ENCODE data around the gene CHCHD1. TPM values are rescaled to one million over a fixed set of nuclear protein-coding genes. Genes with fewer than 3 reads are reported as not detected.
A peak's percentile ranks its signal among the peaks of the same experiment; 100 is the strongest.

Gene CHCHD1
- total and polyA plus RNA-seq, 2 donors (not counting 3 experiments of a cell fraction or from before 2014, with no cell fraction given), result 31.7 to 39.2 TPM

GRCh38 chr10:73743327-73743904, 38.4 kb upstream of the CHCHD1 start:
- dilution Hi-C loops (cut with MboI; ENCODE audit: extremely low pct_ligation_motif_present, low sequenced_read_pairs), result no loop called here
- no peaks in the 10 kb centered on the region for H3K9me3 ChIP-seq (replicated peaks; ENCODE audit: control insufficient read depth, insufficient read depth, low read length)
- no peaks in the 10 kb centered on the region for H3K27me3 ChIP-seq (ENCODE audit: control insufficient read depth in 2 of 2, insufficient read depth in 2 of 2, low read length in 2 of 2)
- H3K9me1 ChIP-seq (replicated peaks; ENCODE audit: control insufficient read depth, extremely low read depth, insufficient read depth, low read length), result no peaks in the 10 kb centered on the region
- peaks cover 36% of the 10 kb centered on the region for H3K79me2 ChIP-seq (ENCODE audit: control insufficient read depth, insufficient read depth, low read length)
- H3K36me3 ChIP-seq (ENCODE audit: control insufficient read depth in 2 of 2, extremely low read depth in 1 of 2, insufficient read depth in 2 of 2, low read length in 2 of 2), result peaks cover 0 to 3% of the 10 kb centered on the region in 2 experiments
- peak overlapping the region; percentile 5 for H2AFZ ChIP-seq (ENCODE audit: low read depth, low read length)
- BruUV-seq (replicated peaks), result no TSS peak
- peak; percentile 26 for FAIRE-seq
- peak overlapping the region; percentile 99 for H3K9ac ChIP-seq (replicated peaks; ENCODE audit: extremely low read depth, insufficient read depth, low read length)
- ChIA-PET CTCF (interaction anchor here (1.6 to 1.8 kb wide), 2 partner anchors 10 to 13 kb away, joined by 4 read pairs; no protein-coding TSS in a partner anchor), POLR2A (interaction anchor here (1.2 kb wide), 1 partner anchor 13 kb away, joined by 3 read pairs; no protein-coding TSS in a partner anchor)
- DNase-seq (ENCODE audit: low read depth, low spot score), result no peak
- peaks cover 17% of the 10 kb centered on the region for H3K4me1 ChIP-seq (ENCODE audit: control insufficient read depth, extremely low read depth, insufficient read depth, low read length)
- TF ChIP-seq JUN (IDR thresholded peaks at IDR 0.05; ENCODE audit: borderline replicate concordance, insufficient read depth, insufficient read length, low read depth) (peak; percentile 4), FOS (IDR thresholded peaks at IDR 0.05; ENCODE audit: borderline replicate concordance, insufficient read depth, low read length) (no peak), GATA2 (IDR thresholded peaks at IDR 0.05; ENCODE audit: insufficient read depth, insufficient read length, low read depth, low read length) (no peak)
- H3K4me3 ChIP-seq (replicated peaks in 1 of 3; ENCODE audit: insufficient read depth in 1 of 3, low read depth in 1 of 3, low read length in 3 of 3), result peak overlapping the region; percentile 75 to 87 (median 77)
- H3K27ac ChIP-seq (ENCODE audit: insufficient read depth, low read depth, low read length), result peak overlapping the region; percentile 97
- intact Hi-C loops (cut with micrococcal nuclease), result no loop called here
- H3K4me2 ChIP-seq (ENCODE audit: insufficient read depth, low read length), result peak overlapping the region; percentile 75
- H4K20me1 ChIP-seq (replicated peaks; ENCODE audit: control insufficient read depth, extremely low read depth, insufficient read depth, low read length), result no peaks in the 10 kb centered on the region

- peak within 1 kb of the TSS; percentile 95 for H3K4me2 ChIP-seq (ENCODE audit: insufficient read depth, low read length)
- H3K4me3 ChIP-seq (replicated peaks in 1 of 3; ENCODE audit: insufficient read depth in 1 of 3, low read depth in 1 of 3, low read length in 3 of 3), result peak within 1 kb of the TSS; percentile 75 to 87 (median 77)
- peaks cover 17% of the 10 kb centered on the region for H3K4me1 ChIP-seq (ENCODE audit: control insufficient read depth, extremely low read depth, insufficient read depth, low read length)
- H3K9me3 ChIP-seq (replicated peaks; ENCODE audit: control insufficient read depth, insufficient read depth, low read length), result no peaks in the 10 kb centered on the region
- dilution Hi-C loops (cut with MboI; ENCODE audit: extremely low pct_ligation_motif_present, low sequenced_read_pairs), result no loop called here
- peak within 1 kb of the TSS; percentile 97 for H3K27ac ChIP-seq (ENCODE audit: insufficient read depth, low read depth, low read length)
- H2AFZ ChIP-seq (ENCODE audit: low read depth, low read length), result peak within 1 kb of the TSS; percentile 72
- intact Hi-C loops (cut with micrococcal nuclease), result loop anchor here (1.0 kb wide), 2 partner anchors 14 to 28 kb away; a partner anchor contains a TSS
- POLR2A ChIA-PET, result interaction anchor here (1.2 kb wide), 1 partner anchor 12 kb away, joined by 3 read pairs; no protein-coding TSS in a partner anchor
- no peaks in the 10 kb centered on the region for H3K9me1 ChIP-seq (replicated peaks; ENCODE audit: control insufficient read depth, extremely low read depth, insufficient read depth, low read length)
- H4K20me1 ChIP-seq (replicated peaks; ENCODE audit: control insufficient read depth, extremely low read depth, insufficient read depth, low read length), result no peaks in the 10 kb centered on the region
- peak; percentile 97 for FAIRE-seq
- TSS peak; percentile 88 for BruUV-seq (replicated peaks)
- H3K79me2 ChIP-seq (ENCODE audit: control insufficient read depth, insufficient read depth, low read length), result peaks cover 40% of the 10 kb centered on the region
- DNase-seq (ENCODE audit: low read depth, low spot score), result peak; percentile 97
- peaks cover 0 to 6% of the 10 kb centered on the region in 2 experiments for H3K36me3 ChIP-seq (ENCODE audit: control insufficient read depth in 2 of 2, extremely low read depth in 1 of 2, insufficient read depth in 2 of 2, low read length in 2 of 2)
- peak within 1 kb of the TSS; percentile 99 for H3K9ac ChIP-seq (replicated peaks; ENCODE audit: extremely low read depth, insufficient read depth, low read length)
- TF ChIP-seq MAX (IDR thresholded peaks at IDR 0.05; ENCODE audit: insufficient read depth, insufficient read length) (no peak), MYC (IDR thresholded peaks at IDR 0.05; ENCODE audit: low read depth, low read length) (peak; percentile 12), POLR2AphosphoS5 (IDR thresholded peaks at IDR 0.05; ENCODE audit: insufficient read depth, low read depth, low read length) (peak; percentile 85), JUN (IDR thresholded peaks at IDR 0.05; ENCODE audit: borderline replicate concordance, insufficient read depth, insufficient read length, low read depth) (peak; percentile 2), EZH2 (IDR thresholded peaks at IDR 0.05; ENCODE audit: borderline replicate concordance, low read depth, low read length, severe bottlenecking) (no peak), FOS (IDR thresholded peaks at IDR 0.05; ENCODE audit: borderline replicate concordance, insufficient read depth, low read length) (peak; percentile 41), POLR2A (IDR thresholded peaks at IDR 0.05; ENCODE audit: low read depth, low read length) (peak; percentile 79), CTCF (IDR thresholded peaks at IDR 0.05; ENCODE audit: extremely low read depth in 1 of 2, insufficient read depth in 1 of 2, low read depth in 1 of 2, low read length in 2 of 2) (no peak), GATA2 (IDR thresholded peaks at IDR 0.05; ENCODE audit: insufficient read depth, insufficient read length, low read depth, low read length) (no peak)
- H3K27me3 ChIP-seq (ENCODE audit: control insufficient read depth in 2 of 2, insufficient read depth in 2 of 2, low read length in 2 of 2), result no peaks in the 10 kb centered on the region
- CTCF ChIA-PET, result interaction anchor here (1.5 to 1.8 kb wide), 3 partner anchors 10 to 136 kb away, joined by 4 read pairs; no protein-coding TSS in a partner anchor
Observed at GRCh38 chr10:73743905-73744663, 37.8 kb upstream of the CHCHD1 start, which contains the start of gene SEC24C. TSS of gene SEC24C (plus strand) at chr10:73744372. CDS start at chr10:73746833, 2,461 bp downstream.
